PC-3 (cell line): ENCODE data around the gene GCH1. TPM values are rescaled to one million over a fixed set of nuclear protein-coding genes. Genes with fewer than 3 reads are reported as not detected.
"Not testable (repeated sequence)": the region's sequence is repeated elsewhere in the genome, so short reads cannot be mapped to it uniquely, and the experiment has no call there.

ENCODE experiments used
- ATAC-seq: fragments of 200-7000 bp; cut with Tn5 transposase; 2 replicates; pipeline ENCODE4 v1.9.1; 2020; ENCODE audit warnings: mild to moderate bottlenecking, moderate library complexity
- BruUV-seq: library from RNA; stranded (reverse); fragments of 400-500 nt; replicated peaks from 2 replicates; lab custom pipeline; 2021; lab: Mats Ljungman, UMichigan
- CTCF ChIA-PET: fragments of 300-600 bp; sonication (Branson Sonifier 250); formaldehyde crosslinking; loops from one replicate; lab custom pipeline; 2022; ENCODE audit warnings: antibody characterized with exemption; lab: Charles Lee
- POLR2A ChIA-PET: fragments of 300-600 bp; sonication (Branson Sonifier 250); formaldehyde crosslinking; loops from one replicate; lab custom pipeline; 2022; ENCODE audit warnings: antibody characterized with exemption; ENCODE audit not compliant: unreplicated experiment; lab: Charles Lee
- DNase-seq: peaks from one replicate; pipeline ENCODE4 v3.0.0-alpha.2; 2015
- H2AFZ ChIP-seq: fragments of 300-600 bp; sonication (generic); 2 replicates; pipeline ENCODE4 v1.6.0; 2016; ENCODE audit warnings: antibody characterized with exemption, low read length
- H3F3A ChIP-seq: fragments of 300-600 bp; sonication (generic); one replicate; pipeline ENCODE4 v1.6.0; 2017; ENCODE audit warnings: antibody characterized with exemption, low read length, control low read depth, mild to moderate bottlenecking; ENCODE audit not compliant: unreplicated experiment
- H3K27ac ChIP-seq: fragments of 300-600 bp; sonication (generic); 2 replicates; pipeline ENCODE4 v1.5.1; 2016; ENCODE audit warnings: mild to moderate bottlenecking, low read length
- H3K27me3 ChIP-seq: fragments of 300-600 bp; sonication (generic); 2 replicates; pipeline ENCODE4 v1.6.1; 2016; ENCODE audit warnings: low read length, mixed read lengths
- H3K36me3 ChIP-seq: fragments of 300-600 bp; sonication (generic); 2 replicates; pipeline ENCODE4 v1.6.1; 2016; ENCODE audit warnings: low read depth, mixed run types, low read length, mixed read lengths
- H3K4me1 ChIP-seq: fragments of 300-600 bp; sonication (generic); 2 replicates; pipeline ENCODE4 v1.5.1; 2016; ENCODE audit warnings: low read length; ENCODE audit not compliant: insufficient read depth
- H3K4me2 ChIP-seq: fragments of 300-600 bp; sonication (generic); 2 replicates; pipeline ENCODE4 v1.6.0; 2016; ENCODE audit warnings: low read length
- H3K4me3 ChIP-seq: fragments of 300-600 bp; sonication (generic); 2 replicates; pipeline ENCODE4 v1.5.1; 2016; ENCODE audit warnings: mild to moderate bottlenecking, low read length, mixed read lengths
- H3K79me2 ChIP-seq: fragments of 300-600 bp; sonication (generic); 2 replicates; pipeline ENCODE4 v1.6.1; 2017; ENCODE audit warnings: low read length, mixed read lengths
- H3K9ac ChIP-seq: fragments of 300-600 bp; sonication (generic); 2 replicates; pipeline ENCODE4 v1.6.0; 2016; ENCODE audit warnings: mild to moderate bottlenecking, low read length
- H3K9me2 ChIP-seq: fragments of 300-600 bp; sonication (generic); replicated peaks from 2 replicates; pipeline ENCODE4 v1.6.1; 2016; ENCODE audit warnings: mixed run types, low read length, mixed read lengths
- H3K9me3 ChIP-seq: fragments of 300-600 bp; sonication (generic); 2 replicates; pipeline ENCODE4 v1.6.1; 2016; ENCODE audit warnings: low read length, mixed read lengths
- H4K20me1 ChIP-seq: fragments of 300-600 bp; sonication (generic); 2 replicates; pipeline ENCODE4 v1.6.1; 2016; ENCODE audit warnings: low read length, mixed read lengths
- EZH2 ChIP-seq: fragments of 300-600 bp; sonication (generic); IDR thresholded peaks from one replicate; pipeline ENCODE4 v1.6.1; 2017; ENCODE audit warnings: antibody characterized with exemption, mild to moderate bottlenecking, low read length; ENCODE audit not compliant: unreplicated experiment
- EZH2phosphoT487 ChIP-seq: fragments of 300-600 bp; sonication (generic); IDR thresholded peaks from 2 replicates; pipeline ENCODE4 v1.6.1; 2018; ENCODE audit warnings: mild to moderate bottlenecking, antibody characterized with exemption, low read length, borderline replicate concordance
- intact Hi-C: fragments of 100-400 bp; cut with micrococcal nuclease; formaldehyde crosslinking; loops from 2 replicates; pipeline ENCODE4 v1.9.0; 2023
- total RNA-seq: library from RNA; depleted of rRNA; stranded (reverse); fragments of >200 nt; gene quantifications from 2 replicates; pipeline ENCODE4 v1.2.3, GENCODE V29; 2014
- TF ChIP-seq, protein P1 (sequence below): fragments of 300-600 bp; sonication (generic); conservative IDR thresholded peaks from 2 replicates; pipeline ENCODE4 v1.5.1; 2017; ENCODE audit warnings: antibody characterized with exemption, low read depth, mild to moderate bottlenecking, low read length

GCH1 gene
- total RNA-seq, 1 experiment from 2014 or later, result 26.6 TPM

DNA sequence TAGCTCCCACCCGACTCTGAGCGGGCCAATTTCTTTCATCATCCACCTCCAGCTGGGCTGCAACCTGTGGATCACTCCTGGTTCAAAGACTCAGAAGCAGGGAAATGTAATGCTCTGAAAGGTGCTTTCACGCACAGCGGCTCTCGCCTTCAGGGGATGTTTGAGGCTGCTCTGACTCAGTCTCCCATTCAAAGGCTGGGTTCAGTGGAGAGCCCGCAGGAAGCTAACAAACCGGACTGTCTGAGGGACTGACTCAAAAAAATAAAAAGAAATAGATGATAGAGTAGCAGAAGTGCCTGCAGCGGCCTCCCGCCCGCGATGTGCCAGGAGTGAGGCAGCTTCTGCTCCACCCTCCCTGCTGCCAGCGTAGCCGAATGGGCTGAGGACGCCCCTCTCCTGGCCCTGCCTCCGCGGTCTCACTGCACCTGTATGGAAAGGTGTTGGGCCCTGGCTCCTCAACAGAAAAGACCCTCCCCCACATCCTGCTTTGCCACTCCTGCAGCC is 98.0 kb downstream of the GCH1 start:
- no TSS peak for BruUV-seq
- no peak for DNase-seq
- ChIA-PET CTCF (interaction anchor here (0.6 to 1.9 kb wide), 4 partner anchors 27 to 241 kb away, joined by 3 to 12 read pairs (median 5); no protein-coding TSS in a partner anchor), POLR2A (no interaction called here)
- H3K9me3 ChIP-seq, result no peaks in the 10 kb centered on the region
- H3K27me3 ChIP-seq, result no peaks in the 10 kb centered on the region
- H3K36me3 ChIP-seq, result no peaks in the 10 kb centered on the region
- no peaks in the 10 kb centered on the region for H3F3A ChIP-seq
- H3K27ac ChIP-seq, result no peak overlapping the region
- H3K9ac ChIP-seq, result no peak overlapping the region
- no peak overlapping the region for H2AFZ ChIP-seq
- ATAC-seq, result no peak
- intact Hi-C loops, result loop anchor here (1.0 to 5.0 kb wide), 2 partner anchors 73 to 301 kb away; no protein-coding TSS in a partner anchor
- TF ChIP-seq, protein P1, sequence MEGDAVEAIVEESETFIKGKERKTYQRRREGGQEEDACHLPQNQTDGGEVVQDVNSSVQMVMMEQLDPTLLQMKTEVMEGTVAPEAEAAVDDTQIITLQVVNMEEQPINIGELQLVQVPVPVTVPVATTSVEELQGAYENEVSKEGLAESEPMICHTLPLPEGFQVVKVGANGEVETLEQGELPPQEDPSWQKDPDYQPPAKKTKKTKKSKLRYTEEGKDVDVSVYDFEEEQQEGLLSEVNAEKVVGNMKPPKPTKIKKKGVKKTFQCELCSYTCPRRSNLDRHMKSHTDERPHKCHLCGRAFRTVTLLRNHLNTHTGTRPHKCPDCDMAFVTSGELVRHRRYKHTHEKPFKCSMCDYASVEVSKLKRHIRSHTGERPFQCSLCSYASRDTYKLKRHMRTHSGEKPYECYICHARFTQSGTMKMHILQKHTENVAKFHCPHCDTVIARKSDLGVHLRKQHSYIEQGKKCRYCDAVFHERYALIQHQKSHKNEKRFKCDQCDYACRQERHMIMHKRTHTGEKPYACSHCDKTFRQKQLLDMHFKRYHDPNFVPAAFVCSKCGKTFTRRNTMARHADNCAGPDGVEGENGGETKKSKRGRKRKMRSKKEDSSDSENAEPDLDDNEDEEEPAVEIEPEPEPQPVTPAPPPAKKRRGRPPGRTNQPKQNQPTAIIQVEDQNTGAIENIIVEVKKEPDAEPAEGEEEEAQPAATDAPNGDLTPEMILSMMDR, result no peak
- TF ChIP-seq EZH2, result no peak
- no peak for TF ChIP-seq EZH2phosphoT487
- H3K4me3 ChIP-seq, result no peak overlapping the region
- no peaks in the 10 kb centered on the region for H4K20me1 ChIP-seq
- no peak overlapping the region for H3K4me2 ChIP-seq
- H3K9me2 ChIP-seq, result no peaks in the 10 kb centered on the region
- no peaks in the 10 kb centered on the region for H3K79me2 ChIP-seq
- peaks cover 5% of the 10 kb centered on the region for H3K4me1 ChIP-seq

DNA sequence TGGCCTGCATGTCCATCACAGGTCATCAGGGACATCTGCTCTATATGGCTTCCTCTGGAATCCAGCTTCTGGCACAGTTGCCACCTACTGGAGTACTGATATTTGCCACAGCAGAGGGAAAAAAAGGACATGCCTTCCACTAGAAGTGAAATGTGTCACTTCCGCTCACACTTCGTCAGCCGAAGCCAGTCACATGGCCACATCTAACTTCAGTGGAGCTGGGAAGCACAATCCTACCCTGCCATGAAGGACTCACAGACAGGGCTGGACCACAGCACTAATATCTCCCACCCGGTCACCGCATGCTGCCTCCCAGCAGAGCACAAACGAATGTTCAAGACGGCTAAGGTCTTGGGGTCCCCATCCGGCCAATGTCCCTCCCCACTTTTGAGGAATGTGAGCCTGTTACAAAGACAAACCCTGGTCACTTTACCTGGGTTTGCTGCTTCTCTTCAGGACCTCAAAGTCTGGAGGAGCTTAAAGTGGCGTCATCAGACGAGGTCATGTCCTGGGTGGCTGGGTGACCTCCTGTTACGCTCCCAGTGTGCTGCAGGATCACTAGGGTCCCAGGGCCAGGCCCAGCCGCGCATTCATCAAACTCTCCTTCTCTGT is 98.6 kb downstream of the GCH1 start:
- H3K27ac ChIP-seq, result no peak overlapping the region
- no peaks in the 10 kb centered on the region for H3K9me3 ChIP-seq
- peaks cover 5% of the 10 kb centered on the region for H3K4me1 ChIP-seq
- H3K9me2 ChIP-seq, result no peaks in the 10 kb centered on the region
- CTCF ChIA-PET, result interaction anchor here (0.8 to 1.9 kb wide), 3 partner anchors 21 to 240 kb away, joined by 4 to 12 read pairs (median 9); no protein-coding TSS in a partner anchor
- intact Hi-C loops, result no loop called here
- H3K4me2 ChIP-seq, result no peak overlapping the region
- DNase-seq, result no peak
- no peaks in the 10 kb centered on the region for H3K27me3 ChIP-seq
- TF ChIP-seq EZH2 (no peak), EZH2phosphoT487 (no peak)
- TF ChIP-seq, protein P1, result peak; percentile 28; the same call in 1 of the 2 replicates
- no peaks in the 10 kb centered on the region for H3F3A ChIP-seq
- BruUV-seq, result no TSS peak
- no peaks in the 10 kb centered on the region for H3K36me3 ChIP-seq
- H3K79me2 ChIP-seq, result no peaks in the 10 kb centered on the region
- no peak overlapping the region for H3K4me3 ChIP-seq
- no peak overlapping the region for H2AFZ ChIP-seq
- H4K20me1 ChIP-seq, result no peaks in the 10 kb centered on the region
- H3K9ac ChIP-seq, result no peak overlapping the region
- no peak for ATAC-seq
- POLR2A ChIA-PET, result interaction anchor here (0.6 kb wide), 1 partner anchor 223 kb away, joined by 3 read pairs; no protein-coding TSS in a partner anchor

DNA sequence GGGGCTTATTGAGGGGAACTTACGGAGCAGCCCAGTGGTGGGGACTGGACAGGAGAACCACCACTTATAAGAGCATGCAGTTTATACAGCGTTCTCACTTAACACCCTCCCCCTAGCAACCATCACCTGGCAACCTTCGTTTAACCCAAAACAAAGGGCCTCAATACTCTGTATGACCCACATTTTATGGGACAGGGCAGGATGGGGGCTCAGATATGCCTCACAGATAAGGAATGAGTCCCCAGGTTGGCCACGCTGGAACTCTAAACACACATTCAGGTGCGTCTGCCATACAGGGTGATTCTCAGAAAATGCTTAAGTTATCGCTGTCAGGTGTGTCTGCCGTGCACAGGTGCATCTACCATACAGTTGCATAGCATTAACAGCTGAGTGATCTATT is 99.2 kb downstream of the GCH1 start:
- Histone ChIP-seq H3K9me3 (no peaks in the 10 kb centered on the region), H3K4me3 (no peak overlapping the region), H3K27me3 (no peaks in the 10 kb centered on the region), H3F3A (no peaks in the 10 kb centered on the region), H2AFZ (no peak overlapping the region), H3K4me1 (peaks cover 5% of the 10 kb centered on the region), H3K4me2 (no peak overlapping the region), H3K9me2 (no peaks in the 10 kb centered on the region), H3K9ac (no peak overlapping the region), H3K27ac (no peak overlapping the region), H4K20me1 (no peaks in the 10 kb centered on the region), H3K36me3 (no peaks in the 10 kb centered on the region), H3K79me2 (no peaks in the 10 kb centered on the region)
- no TSS peak for BruUV-seq
- TF ChIP-seq EZH2 (no peak), EZH2phosphoT487 (no peak)
- TF ChIP-seq, protein P1, result no peak
- DNase-seq, result peak; percentile 22
- ChIA-PET CTCF (interaction anchor here (0.8 to 1.9 kb wide), 3 partner anchors 20 to 239 kb away, joined by 4 to 12 read pairs (median 9); no protein-coding TSS in a partner anchor), POLR2A (interaction anchor here (0.6 kb wide), 1 partner anchor 223 kb away, joined by 3 read pairs; no protein-coding TSS in a partner anchor)
- intact Hi-C loops, result no loop called here
- ATAC-seq, result no peak

DNA sequence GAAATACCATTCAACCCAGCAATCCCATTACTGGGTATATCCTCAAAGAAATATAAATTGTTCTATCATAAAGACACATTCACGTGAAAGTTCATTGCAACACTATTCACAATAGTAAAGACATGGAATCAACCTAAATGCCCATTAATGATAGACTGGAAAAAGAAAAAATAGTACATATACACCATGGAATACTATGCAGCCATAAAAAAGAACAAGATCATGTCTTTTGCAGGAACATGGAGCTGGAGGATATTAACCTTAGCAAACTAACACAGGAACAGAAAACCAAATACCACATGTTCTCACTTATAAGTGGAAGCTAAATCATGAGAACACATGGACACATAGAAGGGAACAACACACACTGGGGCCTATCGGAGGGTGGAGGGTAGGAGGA is 101.1 kb downstream of the GCH1 start:
- H3K9ac ChIP-seq, ATAC-seq, H4K20me1 ChIP-seq, H3K27me3 ChIP-seq, H3K79me2 ChIP-seq, H3K4me2 ChIP-seq, DNase-seq, H3F3A ChIP-seq, POLR2A ChIA-PET, H3K27ac ChIP-seq, H3K9me3 ChIP-seq, H3K4me3 ChIP-seq, CTCF ChIA-PET, H3K36me3 ChIP-seq, H2AFZ ChIP-seq, intact Hi-C loops, BruUV-seq, H3K9me2 ChIP-seq: not testable (repeated sequence)
- H3K4me1 ChIP-seq, result peaks cover 12% of the 10 kb centered on the region
